Duodenal mucosa (tissue), 2 donors: ENCODE data around the gene MOSPD2.

Experiments used
- H3K27ac ChIP-seq: one replicate; pipeline ENCODE4 v1.7.0; 2013; ENCODE audit warnings: low read depth, low read length
- H3K27me3 ChIP-seq, 2 donors: one replicate each; pipeline ENCODE4 v1.7.0; 2013; ENCODE audit warnings: low read length in 2 of 2, control low read depth in 1 of 2; ENCODE audit not compliant: insufficient read depth in 2 of 2, control insufficient read depth in 1 of 2
- H3K36me3 ChIP-seq, 2 donors: one replicate each; pipeline ENCODE4 v1.7.0; 2013; ENCODE audit warnings: low read length in 2 of 2, control low read depth in 1 of 2; ENCODE audit not compliant: insufficient read depth in 2 of 2, control insufficient read depth in 1 of 2
- H3K4me1 ChIP-seq, 2 donors: one replicate each; pipeline ENCODE4 v1.7.0; 2013; ENCODE audit warnings: low read length in 2 of 2, control low read depth in 1 of 2; ENCODE audit not compliant: insufficient read depth in 2 of 2, control insufficient read depth in 1 of 2
- H3K4me3 ChIP-seq, 2 donors: one replicate each; pipeline ENCODE4 v1.7.0; 2013; ENCODE audit warnings: low read length in 2 of 2, low read depth in 1 of 2
- H3K9ac ChIP-seq, 2 donors: one replicate each; pipeline ENCODE4 v1.7.0; 2013; ENCODE audit warnings: low read length in 2 of 2, low read depth in 1 of 2
- H3K9me3 ChIP-seq, 2 donors: one replicate each; pipeline ENCODE4 v1.7.0; 2013; ENCODE audit warnings: low read length in 2 of 2, control low read depth in 1 of 2; ENCODE audit not compliant: control insufficient read depth in 1 of 2

MOSPD2 gene

DNA sequence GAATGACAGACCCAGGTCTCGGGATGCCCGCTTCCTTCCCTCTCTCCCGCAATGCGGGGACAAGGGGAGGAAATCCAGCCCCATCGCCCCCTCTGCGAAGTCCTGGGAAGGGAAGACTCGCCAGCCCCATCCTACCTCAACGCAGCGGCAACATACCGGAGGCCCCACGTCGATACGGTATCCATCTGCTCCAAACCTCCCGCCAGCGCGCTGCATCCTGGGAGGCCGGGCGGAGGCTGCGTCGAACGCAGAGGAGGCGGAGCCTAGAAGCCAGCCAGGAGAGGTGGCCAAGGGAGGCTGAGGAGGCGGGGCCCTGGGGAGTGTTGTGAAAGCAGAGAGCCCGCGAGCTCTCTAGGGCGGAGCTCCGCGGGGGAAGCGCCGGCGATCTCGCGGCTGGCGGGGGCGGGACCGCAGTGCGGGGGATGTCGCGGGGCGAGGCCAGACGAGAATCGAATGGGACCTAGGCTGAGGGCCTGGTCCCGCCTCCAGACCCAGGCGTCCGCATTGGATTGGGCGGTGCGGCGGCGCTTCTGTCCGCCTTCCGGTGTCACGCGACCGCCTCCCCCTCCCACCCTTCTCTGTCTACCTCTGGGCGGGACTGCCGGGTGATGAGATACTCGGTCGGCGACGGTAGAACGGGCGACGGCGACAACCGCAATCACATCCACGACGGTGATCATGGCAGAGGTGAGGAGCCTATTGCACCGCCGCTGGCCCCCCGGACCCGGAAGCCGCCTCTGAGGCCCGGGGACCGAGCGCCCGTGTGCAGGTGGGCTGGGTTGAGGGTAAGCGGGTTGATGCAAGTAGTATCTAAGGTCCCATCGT lies at the start of gene MOSPD2, which contains the start of gene FANCB:
MOSPD2 (plus strand) TSS at position 571 of the 825 bp plus-strand sequence; CDS start at position 679, 108 bp downstream.
FANCB (minus strand) TSS at position 219 of the 825 bp plus-strand sequence. CDS start 7,559 bp downstream, outside the sequence.
- Histone ChIP-seq H3K9me3 (no peaks in the 10 kb centered on the region), H3K27me3 (no peaks in the 10 kb centered on the region), H3K9ac (peak within 1 kb of the TSS; percentile 81 to 87), H3K36me3 (no peaks in the 10 kb centered on the region), H3K4me3 (peak within 1 kb of the TSS; percentile 87 to 89), H3K27ac (peak within 1 kb of the TSS; percentile 32), H3K4me1 (peaks cover 0 to 7% of the 10 kb centered on the region in 2 donors)

DNA sequence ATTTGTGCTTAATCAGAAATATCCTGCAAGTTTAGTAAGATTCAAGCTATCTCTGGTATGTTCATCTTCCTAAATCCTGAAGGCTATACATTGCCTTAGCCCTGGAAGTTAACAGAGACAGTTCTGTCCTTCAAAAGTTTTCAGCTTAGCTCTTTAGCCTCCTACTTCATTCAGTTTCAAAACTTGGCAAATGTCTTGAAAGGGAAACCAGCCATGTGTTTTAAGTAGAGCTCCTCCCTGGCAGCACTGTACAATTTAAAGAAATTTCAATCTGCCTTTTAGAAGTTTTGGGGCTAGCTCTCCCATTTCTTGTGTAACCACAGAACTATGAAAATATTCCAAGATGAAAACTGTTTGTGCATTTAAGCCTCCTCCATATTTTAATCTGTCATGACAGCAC lies 47.4 kb upstream of the MOSPD2 start:
- H3K4me3 ChIP-seq, result no peak overlapping the region
- H3K27me3 ChIP-seq, result no peaks in the 10 kb centered on the region
- H3K9me3 ChIP-seq, result no peaks in the 10 kb centered on the region
- no peak overlapping the region for H3K27ac ChIP-seq
- no peak overlapping the region for H3K9ac ChIP-seq
- no peaks in the 10 kb centered on the region for H3K36me3 ChIP-seq
- no peaks in the 10 kb centered on the region for H3K4me1 ChIP-seq

DNA sequence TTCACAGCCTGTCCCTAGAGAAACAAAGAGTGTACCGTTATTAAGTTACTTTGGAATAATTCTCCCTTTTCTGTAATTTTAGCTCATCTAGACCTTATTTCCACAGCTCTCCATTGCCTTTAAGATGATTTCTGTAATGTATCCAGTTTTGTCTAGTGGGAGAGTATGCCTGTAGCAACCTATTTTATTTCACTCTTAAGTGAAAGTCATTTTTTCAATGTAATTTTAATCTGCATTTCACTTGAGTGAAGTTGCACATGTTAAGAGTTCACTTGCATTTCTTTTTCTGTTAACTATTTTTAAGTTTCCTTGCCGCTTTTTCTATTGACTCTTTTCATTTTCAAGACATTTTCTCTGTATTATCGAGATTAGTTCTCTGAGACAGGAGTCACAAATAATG lies 46.9 kb upstream of the MOSPD2 start:
- Histone ChIP-seq H3K9ac (no peak overlapping the region), H3K27ac (no peak overlapping the region), H3K4me3 (no peak overlapping the region), H3K9me3 (no peaks in the 10 kb centered on the region), H3K36me3 (no peaks in the 10 kb centered on the region), H3K4me1 (no peaks in the 10 kb centered on the region), H3K27me3 (no peaks in the 10 kb centered on the region)

DNA sequence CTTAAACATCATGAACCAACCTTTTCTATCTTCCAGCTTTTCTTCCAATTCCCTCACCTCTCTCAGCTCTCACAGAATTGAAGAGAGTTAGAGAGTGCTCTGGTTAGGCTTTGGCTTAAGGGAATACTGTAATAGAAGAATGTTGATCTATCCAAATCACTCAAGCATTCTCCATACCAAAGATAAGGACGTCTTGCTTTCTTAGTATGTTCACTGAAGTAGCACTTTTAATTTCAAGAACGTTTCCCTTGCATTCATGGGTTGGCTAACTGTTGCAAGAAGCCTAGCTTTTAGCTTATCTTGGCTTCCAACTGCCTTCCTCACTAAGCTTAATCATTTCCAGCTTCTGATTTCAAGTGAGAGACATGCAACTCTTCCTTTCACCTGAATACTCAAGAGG lies 43.6 kb upstream of the MOSPD2 start:
- H3K9me3 ChIP-seq, result no peaks in the 10 kb centered on the region
- no peaks in the 10 kb centered on the region for H3K27me3 ChIP-seq
- H3K27ac ChIP-seq, result no peak overlapping the region
- no peak overlapping the region for H3K9ac ChIP-seq
- H3K4me1 ChIP-seq, result no peaks in the 10 kb centered on the region
- no peaks in the 10 kb centered on the region for H3K36me3 ChIP-seq
- H3K4me3 ChIP-seq, result no peak overlapping the region

DNA sequence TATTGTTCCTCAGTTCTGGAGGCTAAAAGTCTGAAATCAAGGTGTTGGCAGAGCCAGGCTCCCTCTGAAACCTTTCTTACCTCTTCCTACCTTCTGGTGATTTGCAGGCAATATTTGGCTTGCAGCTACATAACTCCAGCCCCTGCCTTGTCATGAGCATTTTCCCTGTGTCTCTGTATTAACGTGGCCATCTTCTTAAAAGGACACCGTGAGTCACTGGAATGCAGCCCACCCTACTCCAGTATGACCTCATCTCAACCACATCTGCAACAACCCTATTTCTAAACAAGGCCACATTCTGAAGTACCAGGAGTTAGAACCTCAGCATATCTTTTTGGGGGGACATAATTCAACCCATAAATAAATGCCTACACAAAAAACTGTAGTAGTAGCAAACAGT lies 41.1 kb upstream of the MOSPD2 start:
- Histone ChIP-seq H3K9ac (no peak overlapping the region), H3K9me3 (no peaks in the 10 kb centered on the region), H3K27me3 (no peaks in the 10 kb centered on the region), H3K27ac (no peak overlapping the region), H3K4me1 (no peaks in the 10 kb centered on the region), H3K4me3 (no peak overlapping the region), H3K36me3 (no peaks in the 10 kb centered on the region)

DNA sequence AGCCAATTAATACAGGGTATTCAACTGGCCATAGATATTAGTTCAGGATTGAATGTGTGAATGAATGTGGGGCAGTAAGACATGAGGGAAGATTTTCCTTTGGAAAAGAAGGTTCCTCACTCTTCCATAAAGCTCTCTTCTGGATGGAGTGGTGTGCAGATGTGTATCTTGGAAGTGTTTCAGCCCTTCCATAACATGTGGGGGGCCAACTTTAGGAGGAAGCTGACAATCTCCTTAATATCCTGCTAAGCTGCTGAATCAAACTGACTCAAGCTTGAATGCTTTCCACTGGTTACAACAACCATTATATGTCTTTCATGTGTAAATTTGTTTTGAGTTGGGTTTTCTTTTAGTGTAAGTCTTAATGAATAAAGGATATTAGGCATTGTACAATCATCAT lies 40.6 kb upstream of the MOSPD2 start:
- no peaks in the 10 kb centered on the region for H3K4me1 ChIP-seq
- no peak overlapping the region for H3K9ac ChIP-seq
- H3K27me3 ChIP-seq, result no peaks in the 10 kb centered on the region
- no peak overlapping the region for H3K27ac ChIP-seq
- no peak overlapping the region for H3K4me3 ChIP-seq
- H3K36me3 ChIP-seq, result no peaks in the 10 kb centered on the region
- H3K9me3 ChIP-seq, result no peaks in the 10 kb centered on the region

DNA sequence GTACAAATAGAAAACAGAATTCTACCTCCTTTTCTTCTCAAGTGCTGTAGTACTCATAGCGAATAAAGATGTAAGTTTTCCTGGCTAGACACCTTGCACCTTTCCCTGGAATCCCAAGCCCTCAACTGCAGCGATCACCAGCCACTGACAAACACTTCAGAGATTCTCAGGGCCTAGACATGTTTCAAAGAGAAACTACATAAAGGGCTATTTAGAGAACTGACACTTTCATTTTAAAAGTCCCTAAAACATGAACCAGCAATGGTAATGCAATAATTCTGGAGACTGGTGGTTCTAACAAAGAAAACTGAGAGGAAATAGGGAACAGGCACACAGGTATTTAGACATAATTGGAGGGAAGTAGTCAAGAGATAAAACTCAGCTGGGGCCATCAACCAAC lies 36.1 kb upstream of the MOSPD2 start:
- Histone ChIP-seq H3K9me3 (no peaks in the 10 kb centered on the region), H3K9ac (no peak overlapping the region), H3K27ac (no peak overlapping the region), H3K27me3 (no peaks in the 10 kb centered on the region), H3K4me3 (no peak overlapping the region), H3K4me1 (no peaks in the 10 kb centered on the region), H3K36me3 (no peaks in the 10 kb centered on the region)

DNA sequence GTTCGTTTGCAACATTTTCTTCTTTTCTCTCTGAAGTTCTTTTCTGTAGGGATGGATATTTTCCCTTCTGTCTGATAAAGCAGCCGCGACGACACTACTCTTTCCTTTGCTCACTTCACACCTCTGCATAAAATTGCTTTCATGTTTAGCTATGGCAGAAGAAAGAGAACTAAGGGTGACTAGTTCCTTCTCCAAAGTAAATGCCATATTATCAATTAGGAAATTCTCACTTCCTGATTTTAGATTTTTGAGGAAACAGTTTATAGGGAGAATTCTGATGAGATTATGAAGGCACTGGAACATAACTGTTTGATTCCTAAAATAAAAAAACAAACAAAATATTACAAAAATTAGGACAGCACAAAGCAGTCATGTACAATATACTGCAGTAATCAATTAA lies 29.6 kb upstream of the MOSPD2 start:
- H3K4me1 ChIP-seq, result no peaks in the 10 kb centered on the region
- H3K27me3 ChIP-seq, result no peaks in the 10 kb centered on the region
- no peaks in the 10 kb centered on the region for H3K36me3 ChIP-seq
- no peak overlapping the region for H3K9ac ChIP-seq
- no peak overlapping the region for H3K4me3 ChIP-seq
- no peaks in the 10 kb centered on the region for H3K9me3 ChIP-seq
- no peak overlapping the region for H3K27ac ChIP-seq

DNA sequence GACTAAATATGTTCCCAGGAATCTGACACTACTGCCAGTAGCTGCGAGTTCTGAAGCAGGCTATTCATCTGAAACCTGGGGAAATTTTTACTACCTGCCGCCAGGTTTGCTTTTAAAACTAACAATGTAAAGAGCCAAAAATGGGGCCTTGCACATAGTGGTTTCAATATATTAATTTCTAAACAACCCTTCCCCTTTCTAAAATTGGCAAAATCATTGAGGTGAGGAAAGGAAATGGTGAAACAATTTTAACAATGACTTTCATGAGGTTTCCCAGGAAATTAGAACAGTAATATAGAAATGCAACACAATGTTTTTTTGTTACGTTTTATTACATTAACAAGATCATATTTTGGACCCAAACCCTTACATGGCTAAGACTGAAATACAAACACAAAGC lies 21.7 kb upstream of the MOSPD2 start:
- H3K9ac ChIP-seq, result no peak overlapping the region
- no peaks in the 10 kb centered on the region for H3K9me3 ChIP-seq
- no peak overlapping the region for H3K4me3 ChIP-seq
- no peaks in the 10 kb centered on the region for H3K4me1 ChIP-seq
- H3K27me3 ChIP-seq, result no peaks in the 10 kb centered on the region
- H3K36me3 ChIP-seq, result no peaks in the 10 kb centered on the region
- H3K27ac ChIP-seq, result no peak overlapping the region

DNA sequence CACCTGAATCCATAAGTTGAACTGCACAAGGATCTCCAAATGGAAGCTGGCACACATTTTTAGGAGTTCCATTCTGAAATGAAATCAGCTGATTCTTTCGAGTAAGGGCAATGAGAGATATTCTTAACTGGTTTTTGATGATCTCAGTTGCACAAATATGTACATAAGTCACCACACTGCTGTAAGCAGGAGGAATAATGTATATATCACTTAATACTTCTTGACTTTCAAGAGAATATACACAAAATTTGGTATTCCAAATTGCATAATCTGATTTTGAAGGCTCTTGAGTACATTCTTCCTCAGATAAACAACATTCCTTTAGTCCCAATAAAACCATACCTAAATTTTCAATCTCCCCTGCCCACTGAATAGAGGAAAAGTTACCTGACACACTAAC lies 8.6 kb upstream of the MOSPD2 start:
- no peak overlapping the region for H3K4me3 ChIP-seq
- H3K27me3 ChIP-seq, result no peaks in the 10 kb centered on the region
- no peaks in the 10 kb centered on the region for H3K36me3 ChIP-seq
- no peak overlapping the region for H3K27ac ChIP-seq
- no peaks in the 10 kb centered on the region for H3K9me3 ChIP-seq
- no peak overlapping the region for H3K9ac ChIP-seq
- no peaks in the 10 kb centered on the region for H3K4me1 ChIP-seq
